ENCODE data around the gene WNT11. TPM values are rescaled to one million over a fixed set of nuclear protein-coding genes. Genes with fewer than 3 reads are reported as not detected.
A peak's percentile ranks its signal among the peaks of the same experiment; 100 is the strongest.

The WNT11 gene
- total and polyA plus RNA-seq, 2 of the 13 experiments (the other 11 are each of a cell fraction or from before 2014, with no cell fraction given): 0.34 to 0.66 TPM

- no peaks in the 10 kb centered on the region for H3K36me3 ChIP-seq (replicated peaks in 1 of 2; ENCODE audit: control insufficient read depth in 1 of 2, insufficient read depth in 2 of 2, low read length in 2 of 2)
- no peak overlapping the region for H2AFZ ChIP-seq (ENCODE audit: low read length)
- CTCF ChIA-PET (ENCODE audit: low intra/inter-chr PET ratio, low total read pairs): no interaction called here
- no peak overlapping the region for H3K4me2 ChIP-seq (ENCODE audit: low read depth, low read length)
- in situ Hi-C loops (cut with HindIII; ENCODE audit: extremely low pct_ligation_motif_present, low pct_unique_long_range_greater_than_20kb): no loop called here
- no peak for FAIRE-seq
- POLR2A ChIA-PET: no interaction called here
- H3K79me2 ChIP-seq (ENCODE audit: insufficient read depth, low read length): no peaks in the 10 kb centered on the region
- DNase-seq (ENCODE audit: low spot score): no peak
- peaks cover 3 to 15% of the 10 kb centered on the region in 2 experiments; a peak in 3 of 5 replicates for H3K27me3 ChIP-seq (ENCODE audit: control insufficient read depth in 1 of 2, insufficient read depth in 2 of 2, low read length in 2 of 2)
- 71% methylated on average over 7 of the region's 7 CpGs for WGBS (ENCODE audit: low lambda C conversion rate)
- no peak overlapping the region; a peak in 1 of 6 replicates for H3K4me3 ChIP-seq (replicated peaks in 1 of 3; ENCODE audit: insufficient read depth in 1 of 3, low read depth in 2 of 3, low read length in 3 of 3)
- no peak overlapping the region for H3K27ac ChIP-seq (ENCODE audit: extremely low read length, insufficient read depth, low read length)
- H3K4me1 ChIP-seq (ENCODE audit: insufficient read depth, low read length): peaks cover 45% of the 10 kb centered on the region
- BruUV-seq (replicated peaks): no TSS peak
- intact Hi-C loops (cut with micrococcal nuclease; ENCODE audit: unreplicated experiment): no loop called here
- no peaks in the 10 kb centered on the region for H3K9me3 ChIP-seq (ENCODE audit: low read length)
- no peak for TF ChIP-seq ARNT (IDR thresholded peaks at IDR 0.05)
- TF ChIP-seq ZC3H4 (CRISPR knock-in tag; IDR thresholded peaks at IDR 0.05; ENCODE audit: borderline replicate concordance): no peak
- TF ChIP-seq ZNF550 (CRISPR knock-in tag; IDR thresholded peaks at IDR 0.05; ENCODE audit: borderline replicate concordance): no peak
- TF ChIP-seq, protein P1, sequence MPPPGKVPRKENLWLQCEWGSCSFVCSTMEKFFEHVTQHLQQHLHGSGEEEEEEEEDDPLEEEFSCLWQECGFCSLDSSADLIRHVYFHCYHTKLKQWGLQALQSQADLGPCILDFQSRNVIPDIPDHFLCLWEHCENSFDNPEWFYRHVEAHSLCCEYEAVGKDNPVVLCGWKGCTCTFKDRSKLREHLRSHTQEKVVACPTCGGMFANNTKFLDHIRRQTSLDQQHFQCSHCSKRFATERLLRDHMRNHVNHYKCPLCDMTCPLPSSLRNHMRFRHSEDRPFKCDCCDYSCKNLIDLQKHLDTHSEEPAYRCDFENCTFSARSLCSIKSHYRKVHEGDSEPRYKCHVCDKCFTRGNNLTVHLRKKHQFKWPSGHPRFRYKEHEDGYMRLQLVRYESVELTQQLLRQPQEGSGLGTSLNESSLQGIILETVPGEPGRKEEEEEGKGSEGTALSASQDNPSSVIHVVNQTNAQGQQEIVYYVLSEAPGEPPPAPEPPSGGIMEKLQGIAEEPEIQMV (CRISPR knock-in tag; IDR thresholded peaks at IDR 0.05; ENCODE audit: low read depth): no peak
- TF ChIP-seq, protein P2, sequence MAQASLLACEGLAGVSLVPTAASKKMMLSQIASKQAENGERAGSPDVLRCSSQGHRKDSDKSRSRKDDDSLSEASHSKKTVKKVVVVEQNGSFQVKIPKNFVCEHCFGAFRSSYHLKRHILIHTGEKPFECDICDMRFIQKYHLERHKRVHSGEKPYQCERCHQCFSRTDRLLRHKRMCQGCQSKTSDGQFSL (CRISPR knock-in tag; IDR thresholded peaks at IDR 0.05): no peak
- TF ChIP-seq SMAD1 (CRISPR knock-in tag; IDR thresholded peaks at IDR 0.05; ENCODE audit: borderline replicate concordance, low read depth): no peak
- ATAC-seq: no peak
- no peaks in the 10 kb centered on the region for H4K20me1 ChIP-seq (ENCODE audit: insufficient read depth, low read length)
- no peak overlapping the region for H3K9ac ChIP-seq (ENCODE audit: insufficient read depth, low read depth, low read length)
Measured at GRCh38 chr11:76240666-76241065, 34.4 kb upstream of the WNT11 start.

DNA sequence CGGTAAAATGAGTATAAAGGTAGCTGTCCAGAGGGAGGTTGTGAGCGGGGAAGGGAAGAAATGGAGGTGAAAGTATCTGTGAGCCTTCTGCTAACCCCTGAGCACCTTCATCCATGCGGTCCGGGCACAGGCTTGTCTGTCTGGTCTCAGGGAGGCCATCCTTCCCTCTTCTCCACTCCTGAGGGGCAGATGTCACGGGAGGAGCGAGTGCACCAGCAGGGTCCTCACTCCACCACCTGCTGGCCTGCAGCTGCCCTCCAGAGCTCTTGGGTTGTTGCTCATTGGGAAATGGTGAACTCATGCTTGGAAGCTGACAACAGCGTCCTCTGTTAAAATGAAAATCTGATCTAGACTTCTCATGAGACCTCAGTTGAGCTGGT, 33.8 kb upstream of the WNT11 start:
- no peaks in the 10 kb centered on the region for H4K20me1 ChIP-seq (ENCODE audit: insufficient read depth, low read length)
- H3K4me3 ChIP-seq (replicated peaks in 1 of 3; ENCODE audit: insufficient read depth in 1 of 3, low read depth in 2 of 3, low read length in 3 of 3): peak overlapping the region; percentile 21 to 58 (median 32); a peak in 5 of 6 replicates
- no TSS peak for BruUV-seq (replicated peaks)
- intact Hi-C loops (cut with micrococcal nuclease; ENCODE audit: unreplicated experiment) (no loop called here), in situ Hi-C loops (cut with HindIII; ENCODE audit: extremely low pct_ligation_motif_present, low pct_unique_long_range_greater_than_20kb) (no loop called here)
- H3K9ac ChIP-seq (ENCODE audit: insufficient read depth, low read depth, low read length): no peak overlapping the region
- no peaks in the 10 kb centered on the region for H3K36me3 ChIP-seq (replicated peaks in 1 of 2; ENCODE audit: control insufficient read depth in 1 of 2, insufficient read depth in 2 of 2, low read length in 2 of 2)
- TF ChIP-seq ZNF430 (CRISPR knock-in tag; IDR thresholded peaks at IDR 0.05) (0 out of 2 replicates have a peak, but pooled peaks have one; percentile 26), HCFC1 (IDR thresholded peaks at IDR 0.05; ENCODE audit: low read depth, low read length) (no peak), YEATS2 (CRISPR knock-in tag; IDR thresholded peaks at IDR 0.05; ENCODE audit: borderline replicate concordance) (no peak), GFI1 (CRISPR knock-in tag; IDR thresholded peaks at IDR 0.05; ENCODE audit: borderline replicate concordance) (no peak), SOX6 (IDR thresholded peaks at IDR 0.05) (no peak), SOX6 (CRISPR knock-in tag; IDR thresholded peaks at IDR 0.05) (peak; percentile 18; the same call in 1 of the 2 replicates), ZNF709 (CRISPR knock-in tag; IDR thresholded peaks at IDR 0.05) (no peak)
- H2AFZ ChIP-seq (ENCODE audit: low read length): no peak overlapping the region
- H3K4me2 ChIP-seq (ENCODE audit: low read depth, low read length): peak overlapping the region; percentile 78
- POLR2A ChIA-PET: interaction anchor here (1.1 kb wide), 1 partner anchor 31 kb away, joined by 3 read pairs; no protein-coding TSS in a partner anchor
- H3K27ac ChIP-seq (ENCODE audit: extremely low read length, insufficient read depth, low read length): no peak overlapping the region
- peaks cover 45% of the 10 kb centered on the region for H3K4me1 ChIP-seq (ENCODE audit: insufficient read depth, low read length)
- ATAC-seq (no peak), FAIRE-seq (no peak), DNase-seq (ENCODE audit: low spot score) (no peak)
- WGBS (ENCODE audit: low lambda C conversion rate): 5% methylated on average over 7 of the region's 7 CpGs
- no peaks in the 10 kb centered on the region for H3K9me3 ChIP-seq (ENCODE audit: low read length)
- CTCF ChIA-PET (ENCODE audit: low intra/inter-chr PET ratio, low total read pairs): no interaction called here
- no peaks in the 10 kb centered on the region for H3K79me2 ChIP-seq (ENCODE audit: insufficient read depth, low read length)
- H3K27me3 ChIP-seq (ENCODE audit: control insufficient read depth in 1 of 2, insufficient read depth in 2 of 2, low read length in 2 of 2): peaks cover 3 to 11% of the 10 kb centered on the region in 2 experiments; a peak in 2 of 5 replicates
